HEK293 (cell line): Measurements from ENCODE around the gene SNX10.

ENCODE experiments used
- CTCF ChIP-seq: fragments of 450-650 bp; formaldehyde crosslinking; IDR thresholded peaks from 2 replicates; pipeline ENCODE4 v1.5.1; 2016; ENCODE audit warnings: missing biosample characterization, missing genetic modification characterization
- ZBTB26 ChIP-seq: fragments of 450-650 bp; formaldehyde crosslinking; optimal IDR thresholded peaks from 2 replicates; pipeline ENCODE3; 2016; ENCODE audit warnings: missing biosample characterization, mild to moderate bottlenecking, missing genetic modification characterization
- ZBTB49 ChIP-seq: fragments of 450-650 bp; formaldehyde crosslinking; IDR thresholded peaks from 2 replicates; pipeline ENCODE4 v1.5.1; 2016; ENCODE audit warnings: missing biosample characterization, missing genetic modification characterization, low read depth
- ZBTB7A ChIP-seq: fragments of 450-650 bp; formaldehyde crosslinking; IDR thresholded peaks from 2 replicates; pipeline ENCODE4 v1.5.1; 2016; ENCODE audit warnings: low read depth, missing biosample characterization, missing genetic modification characterization
- ZNF169 ChIP-seq: fragments of 450-650 bp; formaldehyde crosslinking; IDR thresholded peaks from 2 replicates; pipeline ENCODE4 v1.5.1; 2016; ENCODE audit warnings: missing biosample characterization, missing genetic modification characterization
- ZNF24 ChIP-seq: fragments of 450-650 bp; formaldehyde crosslinking; IDR thresholded peaks from 2 replicates; pipeline ENCODE4 v1.5.1; 2016; ENCODE audit warnings: missing biosample characterization, missing genetic modification characterization
- ZNF510 ChIP-seq: fragments of 450-650 bp; formaldehyde crosslinking; IDR thresholded peaks from 2 replicates; pipeline ENCODE4 v1.5.1; 2018; ENCODE audit warnings: mild to moderate bottlenecking, missing genetic modification characterization, missing biosample characterization; ENCODE audit not compliant: insufficient replicate concordance

- TF ChIP-seq ZNF169 (no peak), CTCF (tag by site-specific recombination) (no peak), ZNF510 (tag by site-specific recombination) (no peak), ZBTB26 (no peak), ZBTB7A (tag by site-specific recombination) (no peak), ZBTB49 (no peak), ZNF24 (tag by site-specific recombination) (no peak)
Measured at GRCh38 chr7:26293569-26294308, 2.1 kb downstream of the SNX10 start.
